HG03571 (cell line): ENCODE measurements around the gene CDC34.

ENCODE experiments used
- ATAC-seq: cut with Tn5 transposase; IDR thresholded peaks from one replicate; pipeline ENCODE4 v1.9.1; 2021; ENCODE audit not compliant: unreplicated experiment

CDC34 gene

DNA sequence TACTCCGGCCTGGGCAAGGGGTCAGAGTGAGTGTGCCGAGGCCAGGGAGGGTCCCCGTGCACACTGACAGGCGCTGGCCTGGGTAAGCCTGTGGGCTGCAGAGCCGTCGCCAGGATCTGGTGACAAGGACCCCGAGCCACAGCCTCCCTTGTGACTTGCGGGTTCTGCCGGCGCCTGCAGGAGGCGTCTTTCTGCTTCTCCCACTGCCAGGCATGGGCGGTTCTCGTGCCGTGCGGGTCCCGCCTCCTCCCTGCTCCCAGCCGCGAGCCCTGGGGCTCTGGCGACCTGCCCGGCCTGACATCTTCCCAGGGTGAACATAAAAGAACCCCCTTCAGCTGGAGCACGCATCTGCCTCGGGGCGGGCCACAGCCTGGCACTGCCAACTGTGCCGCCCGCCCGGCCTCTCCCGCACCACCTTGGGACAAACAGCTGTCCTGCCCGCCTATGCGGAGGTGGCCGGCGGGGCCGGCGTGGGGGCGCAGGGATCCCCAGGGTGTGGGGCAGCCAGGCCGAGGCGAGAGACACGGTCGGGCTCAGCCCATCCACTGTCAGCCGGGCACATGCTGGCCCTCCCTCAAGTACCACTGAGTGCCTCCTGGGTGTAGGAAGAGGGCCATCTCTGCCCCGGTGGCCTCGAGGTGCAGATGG is 56.7 kb downstream of the CDC34 start:
- no peak for ATAC-seq

DNA sequence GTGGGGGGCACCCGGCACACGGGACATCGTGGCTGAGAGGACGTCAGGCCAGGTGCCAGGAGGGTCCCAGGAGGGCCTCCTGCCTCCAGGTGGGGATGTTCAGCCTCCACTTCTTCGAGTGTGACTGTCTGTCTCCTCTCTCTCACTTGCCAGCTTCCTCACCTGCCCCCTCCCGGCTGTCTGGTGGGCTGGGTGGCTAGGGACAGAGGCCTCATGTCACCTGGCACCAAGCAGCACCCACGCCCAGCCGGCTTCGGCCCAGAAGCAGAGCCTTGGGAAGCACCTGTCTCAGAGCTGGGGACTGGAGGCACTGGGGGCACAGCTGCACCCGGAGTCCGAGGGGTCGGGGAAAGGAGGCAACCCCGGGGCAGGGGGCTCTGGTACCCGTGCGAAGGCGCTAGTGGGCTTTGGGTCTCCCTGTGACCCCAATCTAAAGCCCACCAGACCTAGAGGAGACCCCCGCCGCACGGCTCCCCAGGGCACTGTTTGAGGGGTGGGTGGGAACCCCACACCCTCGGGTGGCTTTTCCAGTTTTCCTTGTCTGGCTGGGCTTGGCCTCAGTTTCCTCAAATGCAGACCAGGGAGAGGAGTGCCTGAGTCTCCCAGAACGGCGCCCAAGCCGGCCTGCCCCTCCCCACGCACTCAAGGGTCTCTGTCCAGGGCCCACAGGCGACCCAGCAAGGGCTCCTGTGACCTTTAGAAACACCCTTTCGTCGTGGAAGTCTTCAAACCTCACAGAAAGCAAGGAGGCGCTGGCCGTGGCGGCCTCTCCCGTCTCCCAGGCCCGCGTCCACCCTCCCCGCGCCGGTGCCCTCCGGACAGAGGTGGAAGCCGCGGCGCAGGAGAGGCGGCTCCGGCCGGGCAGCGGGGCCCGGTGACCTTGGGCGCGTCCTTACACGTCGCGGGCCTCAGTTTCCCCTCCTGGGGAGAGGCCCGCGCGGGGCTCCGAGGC is 57.5 kb downstream of the CDC34 start:
- ATAC-seq: no peak

DNA sequence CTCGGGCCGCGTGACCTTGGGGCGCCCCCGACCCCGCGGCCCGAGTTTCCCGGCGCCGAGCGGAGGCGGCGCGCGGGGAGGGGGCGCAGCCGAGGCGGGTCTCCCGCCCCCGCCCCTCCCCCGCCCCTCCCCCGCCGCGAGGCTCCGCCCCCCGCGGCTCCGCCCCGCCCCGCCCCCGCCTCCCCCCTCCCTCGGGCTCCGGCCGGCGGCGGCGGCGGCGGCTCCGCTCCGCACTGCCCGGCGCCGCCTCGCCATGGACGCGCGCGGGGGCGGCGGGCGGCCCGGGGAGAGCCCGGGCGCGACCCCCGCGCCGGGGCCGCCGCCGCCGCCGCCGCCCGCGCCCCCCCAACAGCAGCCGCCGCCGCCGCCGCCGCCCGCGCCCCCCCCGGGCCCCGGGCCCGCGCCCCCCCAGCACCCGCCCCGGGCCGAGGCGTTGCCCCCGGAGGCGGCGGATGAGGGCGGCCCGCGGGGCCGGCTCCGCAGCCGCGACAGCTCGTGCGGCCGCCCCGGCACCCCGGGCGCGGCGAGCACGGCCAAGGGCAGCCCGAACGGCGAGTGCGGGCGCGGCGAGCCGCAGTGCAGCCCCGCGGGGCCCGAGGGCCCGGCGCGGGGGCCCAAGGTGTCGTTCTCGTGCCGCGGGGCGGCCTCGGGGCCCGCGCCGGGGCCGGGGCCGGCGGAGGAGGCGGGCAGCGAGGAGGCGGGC is 58.3 kb downstream of the CDC34 start, which contains the start of gene HCN2:
HCN2 (plus strand) TSS at position 189 of the 703 bp plus-strand sequence; CDS start at position 254, 65 bp downstream.
- ATAC-seq: no peak

DNA sequence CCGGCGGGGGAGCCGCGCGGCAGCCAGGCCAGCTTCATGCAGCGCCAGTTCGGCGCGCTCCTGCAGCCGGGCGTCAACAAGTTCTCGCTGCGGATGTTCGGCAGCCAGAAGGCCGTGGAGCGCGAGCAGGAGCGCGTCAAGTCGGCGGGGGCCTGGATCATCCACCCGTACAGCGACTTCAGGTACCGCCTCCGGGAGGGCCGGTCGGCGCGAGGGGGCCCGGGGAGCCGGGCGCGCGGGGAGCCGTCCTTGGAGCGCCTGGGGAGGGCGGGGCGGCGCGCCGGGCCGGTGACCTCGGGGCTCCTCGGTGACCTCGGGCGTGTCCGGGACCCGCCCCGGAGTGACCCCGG is 58.8 kb downstream of the CDC34 start:
- no peak for ATAC-seq

DNA sequence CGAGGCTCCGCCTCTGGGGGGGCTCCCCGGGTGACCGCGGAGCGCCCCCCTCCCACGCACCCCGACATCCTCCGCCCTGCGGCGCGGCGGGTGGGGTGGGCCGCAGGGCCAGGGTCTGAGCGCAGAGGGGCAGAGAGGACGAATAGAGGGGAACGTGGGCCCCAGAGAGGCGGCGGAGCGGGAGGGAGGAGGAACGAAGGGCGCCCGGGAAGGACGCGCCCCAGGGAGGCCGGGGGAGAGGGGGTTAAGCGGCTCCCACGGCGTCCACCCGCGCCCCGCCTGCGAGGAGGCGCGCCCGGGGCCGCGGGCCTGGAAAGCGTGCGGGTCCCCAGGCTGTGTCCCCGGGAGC is 59.2 kb downstream of the CDC34 start:
- ATAC-seq: no peak

DNA sequence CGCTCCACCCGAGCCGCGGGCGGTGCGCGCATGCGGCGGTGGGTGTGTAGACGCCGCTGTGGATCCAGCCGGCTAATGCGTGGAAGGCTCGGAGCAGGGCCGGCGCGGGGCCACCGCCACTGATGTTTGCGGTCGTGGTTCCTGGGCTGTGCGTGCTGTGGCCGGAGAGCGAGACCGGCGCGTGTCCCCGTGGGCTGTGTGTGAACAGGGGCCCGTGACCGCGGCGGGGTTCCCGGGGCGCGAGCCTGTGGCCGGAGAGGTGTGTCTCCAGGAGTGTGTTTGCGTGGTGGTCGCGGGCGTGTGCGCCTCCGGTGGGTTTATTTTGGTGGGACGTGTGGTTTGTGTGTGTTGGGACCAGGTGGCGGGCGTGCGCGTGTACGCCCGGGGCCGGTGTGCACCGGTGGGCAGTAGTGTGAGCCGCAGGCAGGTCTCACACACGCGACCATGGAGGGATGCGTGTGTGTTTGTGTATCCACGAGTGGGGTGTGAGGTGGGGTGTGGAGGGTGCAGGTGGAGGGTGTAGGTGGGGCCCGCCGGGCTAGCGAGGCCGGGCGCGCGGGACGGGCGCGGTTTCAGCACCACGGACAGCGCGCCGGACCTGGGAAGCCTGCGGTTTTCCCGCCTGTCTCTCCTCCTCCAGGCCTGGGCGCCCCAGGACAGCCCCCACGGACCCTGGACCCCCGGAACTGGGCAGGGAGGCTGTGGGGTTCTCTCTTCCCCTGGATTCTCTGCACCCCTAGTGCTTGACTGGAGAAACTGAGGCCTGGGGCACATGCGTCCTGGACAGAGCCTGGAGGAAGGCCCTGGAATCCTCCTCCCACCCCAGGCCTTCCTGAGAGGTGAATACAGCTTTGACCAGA is 59.8 kb downstream of the CDC34 start:
- no peak for ATAC-seq
